WI38 (cell line): ENCODE results near the gene KCNJ4.

Experiments used
- H3K4me3 ChIP-seq: 2 replicates; pipeline ENCODE4 v1.5.1; 2011; ENCODE audit warnings: low read depth, mild to moderate bottlenecking, control low read depth, low read length
- TF ChIP-seq, protein P1 (sequence below): IDR thresholded peaks from 2 replicates; pipeline ENCODE4 v1.5.1; 2012; ENCODE audit warnings: low read depth, mild to moderate bottlenecking, control low read depth, low read length

KCNJ4 gene

DNA sequence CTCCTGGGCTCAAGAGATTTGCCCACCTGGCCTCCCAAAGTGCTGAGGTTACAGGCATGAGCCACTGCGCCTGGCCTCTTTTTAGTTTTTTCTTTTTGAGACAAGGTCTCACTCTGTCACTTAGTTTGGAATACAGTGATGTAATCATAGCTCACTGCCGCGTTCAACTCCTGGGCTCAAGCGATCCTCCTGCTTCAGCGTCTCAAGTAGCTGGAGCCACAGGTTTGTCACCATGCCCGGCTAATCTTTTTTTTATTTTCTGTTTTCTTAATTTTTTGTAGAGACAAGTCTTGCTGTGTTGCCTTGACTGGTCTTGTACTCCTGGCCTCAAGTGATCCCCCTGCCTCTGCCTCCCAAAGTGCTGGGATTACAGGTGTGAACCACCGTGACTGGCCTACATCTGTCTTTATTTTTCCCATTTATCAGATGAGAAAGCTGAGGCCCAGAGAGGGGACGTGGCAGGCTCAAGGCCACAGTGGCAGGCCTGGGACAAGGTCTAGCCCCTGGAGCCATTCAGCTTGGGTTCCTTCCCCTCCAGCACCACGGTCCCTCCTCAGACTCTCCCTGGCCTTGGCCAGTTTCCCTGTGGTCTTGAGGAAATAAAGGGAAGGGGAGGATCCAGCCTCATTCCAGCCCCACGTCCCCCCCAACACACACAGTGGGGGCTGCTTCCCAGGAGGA, 10.1 kb upstream of the KCNJ4 start:
- no peak overlapping the region for H3K4me3 ChIP-seq
- TF ChIP-seq, protein P1, sequence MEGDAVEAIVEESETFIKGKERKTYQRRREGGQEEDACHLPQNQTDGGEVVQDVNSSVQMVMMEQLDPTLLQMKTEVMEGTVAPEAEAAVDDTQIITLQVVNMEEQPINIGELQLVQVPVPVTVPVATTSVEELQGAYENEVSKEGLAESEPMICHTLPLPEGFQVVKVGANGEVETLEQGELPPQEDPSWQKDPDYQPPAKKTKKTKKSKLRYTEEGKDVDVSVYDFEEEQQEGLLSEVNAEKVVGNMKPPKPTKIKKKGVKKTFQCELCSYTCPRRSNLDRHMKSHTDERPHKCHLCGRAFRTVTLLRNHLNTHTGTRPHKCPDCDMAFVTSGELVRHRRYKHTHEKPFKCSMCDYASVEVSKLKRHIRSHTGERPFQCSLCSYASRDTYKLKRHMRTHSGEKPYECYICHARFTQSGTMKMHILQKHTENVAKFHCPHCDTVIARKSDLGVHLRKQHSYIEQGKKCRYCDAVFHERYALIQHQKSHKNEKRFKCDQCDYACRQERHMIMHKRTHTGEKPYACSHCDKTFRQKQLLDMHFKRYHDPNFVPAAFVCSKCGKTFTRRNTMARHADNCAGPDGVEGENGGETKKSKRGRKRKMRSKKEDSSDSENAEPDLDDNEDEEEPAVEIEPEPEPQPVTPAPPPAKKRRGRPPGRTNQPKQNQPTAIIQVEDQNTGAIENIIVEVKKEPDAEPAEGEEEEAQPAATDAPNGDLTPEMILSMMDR, result no peak

DNA sequence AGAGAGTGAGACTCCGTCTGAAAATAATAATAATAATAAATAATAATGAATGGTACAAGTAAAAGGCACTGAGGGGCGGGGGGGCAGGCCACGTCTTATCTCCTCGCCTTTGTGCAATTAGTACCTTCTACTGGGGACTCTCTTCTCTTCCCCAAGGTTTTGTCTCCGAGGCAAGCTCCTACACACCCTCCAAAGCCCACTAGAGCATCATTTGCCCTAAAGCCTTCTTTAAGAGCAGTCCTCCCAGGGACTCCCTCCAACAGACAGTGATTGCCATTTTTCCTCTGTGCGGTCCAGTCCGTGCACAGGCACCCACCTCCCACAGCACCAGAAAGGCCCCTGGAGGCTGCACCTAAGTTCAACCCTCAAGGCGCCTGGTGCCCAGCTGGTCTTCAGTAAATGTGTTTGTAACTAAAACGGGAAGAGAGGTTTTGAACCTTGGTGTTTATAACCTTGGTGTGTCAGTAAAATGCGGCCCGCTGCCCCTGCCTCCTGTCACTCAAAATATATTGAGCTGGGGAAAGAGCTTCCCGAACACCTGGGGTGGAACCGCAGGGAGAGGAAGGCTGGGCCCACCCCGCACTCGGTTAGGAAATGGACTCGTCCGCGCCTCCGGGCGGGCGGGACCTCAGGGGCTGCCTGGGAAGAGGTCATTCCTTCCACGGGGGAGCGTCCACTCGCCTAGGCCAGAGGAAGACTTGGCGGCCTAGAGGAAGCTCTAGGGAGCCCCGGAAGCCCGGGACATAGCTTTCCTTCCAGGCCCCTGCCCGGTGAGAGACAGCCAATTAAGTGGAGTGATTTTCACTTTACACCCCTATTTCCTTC, 8.2 kb upstream of the KCNJ4 start:
- TF ChIP-seq, protein P1, result no peak
- H3K4me3 ChIP-seq, result no peak overlapping the region

DNA sequence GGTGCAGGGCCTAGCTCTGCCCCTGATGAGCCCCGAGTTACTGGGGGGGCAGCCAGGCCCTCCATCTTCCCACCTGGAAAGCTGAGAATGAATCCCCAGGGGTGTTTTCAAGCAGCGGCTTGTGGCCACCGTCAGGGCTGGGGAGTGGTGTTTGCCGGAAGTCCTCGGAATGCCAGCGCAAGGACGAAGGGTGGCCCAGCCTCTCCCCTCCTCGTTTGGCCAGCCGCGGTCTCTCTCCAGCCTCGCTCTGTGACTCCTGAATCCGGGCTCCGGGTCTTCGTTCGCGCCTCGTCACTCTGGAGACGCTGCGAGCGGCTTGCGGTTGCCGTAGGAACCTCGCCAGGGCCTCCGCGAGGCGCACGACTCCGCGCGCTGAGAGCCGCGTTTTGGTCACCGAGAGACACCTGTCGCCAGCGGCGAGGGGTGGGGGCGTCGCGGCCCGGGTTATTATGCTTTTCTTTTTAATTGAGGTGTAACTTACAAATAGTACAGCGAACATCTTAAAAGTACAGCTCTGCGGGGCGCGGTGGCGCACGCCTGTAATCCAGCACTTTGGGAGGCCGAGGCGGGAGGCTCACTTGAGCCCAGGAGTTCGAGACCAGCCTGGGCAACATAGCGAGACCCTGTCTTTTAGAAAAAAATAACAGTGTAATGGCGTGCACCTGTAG, 6.5 kb upstream of the KCNJ4 start:
- TF ChIP-seq, protein P1, result no peak
- 0 out of 2 replicates have a peak overlapping the region, but pooled peaks have one; percentile 2 for H3K4me3 ChIP-seq

DNA sequence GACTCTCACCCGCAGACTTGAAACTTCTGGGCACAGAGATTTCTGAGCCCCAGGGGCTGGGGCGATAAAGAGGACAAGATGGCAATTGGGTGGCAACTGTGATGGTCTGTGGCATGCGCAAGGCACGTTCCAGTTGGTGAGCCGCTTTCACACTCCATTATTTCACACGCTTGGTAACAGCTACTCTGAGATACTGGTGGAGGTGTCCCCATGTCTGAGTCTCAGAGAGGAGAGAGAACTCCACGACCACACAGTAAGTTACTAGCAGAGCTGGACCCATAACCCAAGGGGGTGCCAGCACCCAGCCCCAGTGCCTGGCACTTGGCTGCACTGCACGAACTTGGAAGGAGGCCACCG, 6.0 kb upstream of the KCNJ4 start:
- TF ChIP-seq, protein P1, result no peak
- no peak overlapping the region for H3K4me3 ChIP-seq

DNA sequence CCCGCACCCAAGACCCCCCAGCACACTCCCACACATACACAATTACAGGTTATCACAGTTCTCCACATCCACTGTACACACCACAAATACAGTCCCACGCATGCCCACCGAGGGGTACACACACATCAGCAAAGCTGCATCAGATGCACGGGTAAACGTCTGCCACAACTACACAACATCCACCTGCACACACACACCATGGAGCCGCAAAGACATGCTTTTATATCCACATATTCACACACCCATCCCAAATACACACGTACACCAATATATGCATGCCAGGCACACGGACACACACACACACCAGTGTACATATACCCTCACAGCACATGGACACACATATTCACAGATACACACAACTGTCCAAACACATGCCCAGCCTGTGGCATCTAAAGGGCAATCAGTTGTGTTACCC, 5.4 kb upstream of the KCNJ4 start:
- TF ChIP-seq, protein P1, result no peak
- no peak overlapping the region for H3K4me3 ChIP-seq

DNA sequence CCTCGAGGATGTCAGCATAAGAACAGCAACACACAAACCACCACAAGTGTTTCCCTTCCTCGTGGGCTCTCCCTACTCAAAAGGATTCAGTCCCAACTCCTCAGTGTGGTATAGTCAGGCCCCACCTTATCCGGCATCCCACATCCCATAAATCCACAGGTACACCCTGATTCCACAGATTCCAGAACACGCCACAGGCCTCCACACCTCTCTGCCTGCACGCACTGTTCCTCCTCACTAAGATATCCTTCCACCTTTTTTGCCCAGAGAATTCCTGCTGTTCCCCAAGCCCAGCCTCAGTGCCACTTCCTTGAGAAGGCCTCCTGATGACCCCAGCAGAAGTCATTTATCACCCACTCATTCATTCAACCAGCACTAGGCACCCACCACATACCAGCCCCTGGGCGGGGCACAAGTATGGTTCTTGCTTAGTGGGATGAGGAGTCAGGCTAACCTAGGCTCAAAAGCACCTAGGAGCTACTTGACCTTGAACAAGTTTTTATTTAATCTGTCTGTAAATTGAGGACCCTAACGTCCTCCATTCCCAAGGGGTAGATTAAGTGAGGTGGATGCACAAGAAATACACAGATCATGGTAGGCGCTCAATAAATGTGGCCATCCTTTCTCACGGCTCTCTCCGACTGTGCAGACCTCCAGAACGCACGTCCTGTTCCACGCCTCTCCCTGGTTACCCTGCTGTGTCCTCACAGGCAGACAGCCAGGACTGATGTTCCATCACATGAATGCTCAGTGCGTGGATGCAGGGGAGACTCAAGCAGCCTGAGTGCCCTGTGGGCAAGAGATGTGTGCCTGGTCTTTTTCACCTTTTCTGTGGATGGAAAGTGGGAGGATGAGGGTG, 2.1 kb upstream of the KCNJ4 start:
- TF ChIP-seq, protein P1, result no peak
- no peak overlapping the region for H3K4me3 ChIP-seq
